Small intestine (tissue), 7 donors: ENCODE data around the gene SPIN1. TPM values are rescaled to one million over a fixed set of nuclear protein-coding genes. Genes with fewer than 3 reads are reported as not detected.

ENCODE experiments used
- DNase-seq, 2 donors: peaks; one replicate each; pipeline versions ENCODE4 v3.0.0 to v3.0.0-alpha.2; 2013
- FAIRE-seq: peaks from 2 replicates; lab custom pipeline; 2012; peaks lifted over from hg19 to GRCh38; lab: Jason Lieb, UNC
- H3K27ac ChIP-seq, 3 donors: one replicate each; pipeline ENCODE4 v1.5.1; 2013; ENCODE audit warnings: low read length in 2 of 3, mild to moderate bottlenecking in 2 of 3, control low read depth in 1 of 3, inconsistent platforms in 1 of 3, low read depth in 1 of 3, moderate library complexity in 1 of 3
- H3K27me3 ChIP-seq, 3 donors: one replicate each; pipeline ENCODE4 v1.6.1; 2013; ENCODE audit warnings: low read length in 3 of 3, inconsistent platforms in 1 of 3; ENCODE audit not compliant: control insufficient read depth in 3 of 3, insufficient read depth in 3 of 3
- H3K36me3 ChIP-seq, 3 donors: one replicate each; pipeline ENCODE4 v1.6.1; 2013; ENCODE audit warnings: low read length in 3 of 3, inconsistent platforms in 1 of 3, low read depth in 1 of 3, mild to moderate bottlenecking in 1 of 3, moderate library complexity in 1 of 3; ENCODE audit not compliant: control insufficient read depth in 3 of 3, insufficient read depth in 2 of 3
- H3K4me1 ChIP-seq, 3 donors: one replicate each; pipeline ENCODE4 v1.6.1; 2013; ENCODE audit warnings: low read length in 2 of 3, inconsistent platforms in 1 of 3, low read depth in 1 of 3, mild to moderate bottlenecking in 1 of 3, moderate library complexity in 1 of 3; ENCODE audit not compliant: control insufficient read depth in 3 of 3, insufficient read depth in 2 of 3
- H3K4me3 ChIP-seq, 3 donors: one replicate each; pipeline ENCODE4 v1.5.1; 2013; ENCODE audit warnings: low read length in 3 of 3, control low read depth in 1 of 3, inconsistent platforms in 1 of 3, low read depth in 1 of 3, mild to moderate bottlenecking in 1 of 3, moderate library complexity in 1 of 3
- H3K9me3 ChIP-seq, 2 donors: one replicate each; pipeline ENCODE4 v1.6.1; 2013; ENCODE audit warnings: low read depth in 1 of 2, low read length in 1 of 2; ENCODE audit not compliant: control insufficient read depth in 2 of 2, insufficient read depth in 1 of 2
- WGBS, 3 donors: extraction: QIAGEN DNeasy Blood & Tissue Kit; methylation state at CpG; one replicate each; pipeline ENCODE4 v1.1.7; 2013; 5-methylcytosine and 5-hydroxymethylcytosine counted together
- polyA plus RNA-seq, 4 donors: library from polyadenylated mRNA; stranded (reverse) in 3 of 4; unstranded in 1 of 4; fragments of 200-250 nt in 3 of 4; fragments of 120-200 nt in 1 of 4; gene quantifications; one replicate each; pipeline versions ENCODE4 v1.2.1 to v1.2.3, GENCODE V29; 2013
- donor health status: healthy with polysubstance abuse.
- donor health status: control.
- donor health status: control.
- donor health status: Bipolar disorder and iron deficiency.
- donor health status: healthy.

The SPIN1 gene
- polyA plus RNA-seq, 4 donors = 22.1 to 82.1 (median 24.3) TPM

DNA sequence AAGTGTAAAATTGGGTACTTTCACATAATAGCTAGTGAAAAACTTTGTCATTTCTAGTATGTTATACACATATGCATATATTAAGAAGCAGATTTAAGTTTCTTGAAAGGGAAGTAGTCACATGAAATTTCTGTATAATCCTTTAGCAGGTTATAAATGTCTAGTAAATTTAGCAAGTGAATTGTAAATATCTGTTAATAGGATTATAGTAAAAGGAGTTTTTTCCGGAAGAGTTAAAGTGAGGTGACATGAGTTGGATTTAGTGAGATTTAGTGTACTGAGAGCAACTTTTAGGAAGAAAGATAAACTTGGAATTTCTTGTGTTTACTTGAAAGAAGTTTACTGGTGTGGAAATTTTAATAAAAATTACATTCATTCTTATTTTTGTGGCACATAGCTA, 38.4 kb downstream of the SPIN1 start:
- no peak for FAIRE-seq
- DNase-seq = no peak
- peaks cover 0 to 25% (median 2%) of the 10 kb centered on the region in 3 donors for H3K36me3 ChIP-seq
- no peaks in the 10 kb centered on the region for H3K27me3 ChIP-seq
- peaks cover 0 to 3% of the 10 kb centered on the region in 2 donors for H3K9me3 ChIP-seq
- no peak overlapping the region for H3K4me3 ChIP-seq
- no peaks in the 10 kb centered on the region for H3K4me1 ChIP-seq
- WGBS, 3 donors = 86 to 94% (median 92%) methylated on average over 1 of the region's 1 CpG
- no peak overlapping the region for H3K27ac ChIP-seq

DNA sequence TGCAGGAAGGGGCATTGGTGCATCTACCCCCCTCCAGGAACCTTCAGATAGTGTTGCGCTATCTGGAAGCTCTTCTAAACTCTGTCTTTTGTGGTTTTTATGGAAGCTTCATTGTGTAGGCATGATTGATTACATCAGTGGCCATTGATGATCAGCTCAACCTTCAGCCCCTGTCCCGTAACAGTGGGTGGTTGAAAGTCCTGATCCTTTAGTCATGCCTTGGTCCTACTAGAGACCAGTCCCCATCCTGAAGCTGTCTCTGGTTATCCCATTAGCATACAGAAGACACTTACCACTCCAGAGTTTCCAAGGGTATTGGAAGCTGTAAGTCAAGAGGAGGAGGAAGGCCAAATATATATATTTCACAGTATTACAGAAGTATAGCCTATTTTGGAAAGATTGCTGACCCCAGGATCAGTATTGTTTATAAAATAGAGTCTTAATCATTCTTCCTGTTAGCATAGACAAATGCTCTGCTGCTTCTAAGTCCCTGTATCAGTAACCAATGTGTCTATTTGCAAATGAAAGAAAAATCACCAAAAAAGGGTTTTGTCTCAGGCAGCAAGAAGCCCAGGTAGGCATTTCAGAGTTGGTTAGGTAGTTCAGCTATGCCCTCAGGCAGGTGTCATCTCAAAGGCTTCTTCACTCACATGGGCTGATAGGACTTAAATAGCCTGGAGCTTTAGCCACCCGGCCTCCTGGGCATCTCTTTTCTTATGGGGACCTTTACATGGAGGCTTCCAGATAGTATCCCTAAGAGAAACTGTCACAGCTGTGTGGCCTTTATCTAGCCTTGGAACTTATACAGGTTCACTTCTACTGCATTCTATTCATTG, 41.6 kb downstream of the SPIN1 start:
- 89 to 94% (median 92%) methylated on average over 3 of the region's 3 CpGs for WGBS, 3 donors
- DNase-seq (no peak), FAIRE-seq (no peak)
- H3K4me1 ChIP-seq = no peaks in the 10 kb centered on the region
- H3K27ac ChIP-seq = no peak overlapping the region
- H3K27me3 ChIP-seq = no peaks in the 10 kb centered on the region
- H3K36me3 ChIP-seq = peaks cover 3 to 30% (median 5%) of the 10 kb centered on the region in 3 donors
- H3K9me3 ChIP-seq = peaks cover 0 to 2% of the 10 kb centered on the region in 2 donors
- H3K4me3 ChIP-seq = no peak overlapping the region

DNA sequence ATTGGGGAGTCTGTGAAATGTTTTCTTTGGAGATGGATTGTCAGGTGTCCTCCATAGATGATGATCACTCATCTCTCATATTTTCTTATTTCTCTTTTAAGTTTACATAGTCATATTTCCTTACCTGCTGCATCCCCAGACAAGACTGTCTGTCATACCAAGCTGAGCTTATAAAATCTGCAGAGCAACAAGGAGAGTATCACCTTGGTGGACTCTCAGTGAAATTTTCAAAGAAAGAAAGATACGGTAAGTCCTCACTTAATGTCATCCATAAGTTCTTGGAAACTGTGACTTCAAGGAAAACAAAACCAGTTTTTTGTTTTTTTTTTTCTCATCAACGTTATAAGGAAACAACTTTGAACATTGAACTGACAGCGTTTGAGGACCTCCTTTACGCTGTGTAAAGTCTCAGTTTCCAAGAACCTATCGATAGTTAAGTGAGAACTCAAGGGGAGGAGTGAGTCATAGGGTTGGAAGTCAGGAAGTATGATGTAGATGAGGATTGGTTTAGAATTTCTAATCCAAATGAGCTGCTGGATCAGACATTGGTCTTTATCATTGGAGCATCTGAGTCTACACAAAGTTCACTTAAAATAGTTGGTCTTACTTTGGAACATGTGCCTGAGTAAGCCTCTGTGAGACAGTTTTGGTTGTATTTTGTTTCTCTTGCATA, 45.5 kb downstream of the SPIN1 start:
- Histone ChIP-seq H3K27me3 (no peaks in the 10 kb centered on the region), H3K9me3 (no peaks in the 10 kb centered on the region), H3K4me1 (peaks cover 0 to 5% (median 2%) of the 10 kb centered on the region in 3 donors), H3K27ac (no peak overlapping the region), H3K4me3 (no peak overlapping the region), H3K36me3 (peaks cover 3 to 35% (median 3%) of the 10 kb centered on the region in 3 donors)
- DNase-seq (peak in 1 of 2 donors; percentile 35), FAIRE-seq (no peak)
- 56 to 67% (median 63%) methylated on average over 5 of the region's 5 CpGs for WGBS, 3 donors

DNA sequence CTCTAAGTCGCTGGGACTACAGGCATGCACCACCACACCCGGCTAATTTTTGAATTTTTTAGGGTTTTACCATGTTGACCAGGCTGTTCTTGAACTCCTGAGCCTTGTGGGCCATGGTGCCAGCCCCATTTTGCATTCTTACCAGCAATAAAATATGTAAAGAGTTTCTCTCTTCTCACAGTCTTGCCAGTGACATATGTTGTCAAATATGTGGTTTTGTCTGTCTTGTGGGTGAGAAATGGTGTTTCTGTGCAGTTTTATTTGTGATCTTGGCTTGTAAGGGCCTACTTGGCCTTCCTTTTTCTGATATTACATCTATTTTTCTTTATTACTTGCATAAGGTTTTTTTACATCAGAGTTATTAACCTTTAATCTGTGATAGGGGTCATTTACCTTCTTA, 47.1 kb downstream of the SPIN1 start:
- peaks cover 3 to 26% (median 5%) of the 10 kb centered on the region in 3 donors for H3K36me3 ChIP-seq
- FAIRE-seq = no peak
- DNase-seq = no peak
- H3K4me3 ChIP-seq = no peak overlapping the region
- H3K4me1 ChIP-seq = peaks cover 0 to 5% (median 2%) of the 10 kb centered on the region in 3 donors
- no peaks in the 10 kb centered on the region for H3K27me3 ChIP-seq
- H3K9me3 ChIP-seq = no peaks in the 10 kb centered on the region
- WGBS, 3 donors = 89 to 93% (median 91%) methylated on average over 2 of the region's 2 CpGs
- H3K27ac ChIP-seq = peak overlapping the region in 2 of 3 donors; percentile 50 to 51

DNA sequence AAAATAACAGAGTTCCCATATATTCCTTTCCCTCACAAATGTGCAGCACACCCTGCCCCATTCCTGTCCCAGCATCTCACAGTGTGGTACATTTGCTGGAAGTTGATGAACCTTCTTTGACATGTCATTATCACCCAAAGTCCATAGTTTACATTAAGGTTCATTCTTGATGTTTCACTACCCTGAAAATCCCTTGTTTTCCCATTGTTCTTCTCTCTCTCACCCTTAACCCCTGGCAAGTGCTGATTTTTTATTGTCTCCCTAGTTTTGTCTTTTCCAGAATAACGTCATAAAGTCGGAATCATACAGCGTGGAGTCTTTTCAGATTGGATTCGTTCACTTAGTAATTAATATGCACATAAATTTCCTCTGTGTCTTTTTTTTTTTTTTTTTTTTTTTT, 48.1 kb downstream of the SPIN1 start:
- Histone ChIP-seq H3K4me3 (no peak overlapping the region), H3K36me3 (peaks cover 3 to 33% (median 5%) of the 10 kb centered on the region in 3 donors), H3K9me3 (no peaks in the 10 kb centered on the region), H3K27ac (peak overlapping the region in 1 of 3 donors; percentile 51), H3K27me3 (no peaks in the 10 kb centered on the region), H3K4me1 (peaks cover 0 to 5% (median 2%) of the 10 kb centered on the region in 3 donors)
- FAIRE-seq = no peak
- WGBS, 3 donors = 93 to 97% (median 96%) methylated on average over 4 of the region's 4 CpGs
- DNase-seq = no peak

DNA sequence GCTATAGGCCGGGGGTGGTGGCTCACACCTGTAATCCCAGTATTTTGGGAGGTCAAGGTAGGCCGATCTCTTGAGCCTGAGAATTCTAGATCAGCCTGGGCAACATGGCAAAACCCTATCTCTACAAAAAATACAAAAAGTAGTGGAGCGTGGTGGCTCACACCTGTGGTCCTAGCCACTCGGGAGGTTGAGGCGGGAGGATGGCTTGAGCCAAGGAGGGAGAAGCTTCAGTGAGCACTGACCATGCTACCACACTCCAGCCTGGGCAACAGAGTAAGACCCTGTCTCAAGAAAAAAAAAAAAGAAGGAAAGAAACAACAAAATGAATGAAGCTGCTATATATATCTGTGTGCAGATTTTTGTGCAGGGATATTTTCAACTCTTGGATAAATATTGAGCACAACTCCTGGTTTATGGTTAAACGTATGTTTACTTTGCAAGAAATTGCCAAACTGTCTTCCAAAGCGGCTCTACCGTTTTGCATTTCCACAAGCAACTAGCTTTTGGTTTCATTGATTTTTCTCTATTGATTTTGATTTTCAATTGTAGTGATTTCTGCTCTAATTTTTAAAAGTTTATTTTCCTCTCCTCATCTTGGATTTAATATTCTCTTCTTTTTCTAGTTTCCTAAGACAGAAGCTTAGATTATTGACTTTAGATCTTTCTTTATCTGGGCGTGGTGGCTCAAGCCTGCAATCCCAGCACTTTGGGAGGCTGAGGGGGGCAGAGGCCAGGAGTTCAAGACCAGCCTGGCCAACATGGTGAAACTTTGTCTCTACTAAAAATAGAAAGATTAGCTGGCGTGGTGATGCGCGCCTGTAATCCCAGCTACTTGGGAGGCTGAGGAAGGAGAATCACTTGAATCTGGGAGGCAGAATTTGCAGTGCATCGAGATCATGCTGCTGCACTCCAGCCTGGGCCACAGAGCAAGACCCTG, 49.2 kb downstream of the SPIN1 start:
- no peak for DNase-seq
- no peak overlapping the region for H3K27ac ChIP-seq
- H3K9me3 ChIP-seq = no peaks in the 10 kb centered on the region
- FAIRE-seq = no peak
- 93 to 96% (median 95%) methylated on average over 13 of the region's 13 CpGs for whole genome bisulfite sequencing, 3 donors
- H3K4me1 ChIP-seq = peaks cover 0 to 5% (median 2%) of the 10 kb centered on the region in 3 donors
- peaks cover 1 to 32% (median 3%) of the 10 kb centered on the region in 3 donors for H3K36me3 ChIP-seq
- no peak overlapping the region for H3K4me3 ChIP-seq
- no peaks in the 10 kb centered on the region for H3K27me3 ChIP-seq

DNA sequence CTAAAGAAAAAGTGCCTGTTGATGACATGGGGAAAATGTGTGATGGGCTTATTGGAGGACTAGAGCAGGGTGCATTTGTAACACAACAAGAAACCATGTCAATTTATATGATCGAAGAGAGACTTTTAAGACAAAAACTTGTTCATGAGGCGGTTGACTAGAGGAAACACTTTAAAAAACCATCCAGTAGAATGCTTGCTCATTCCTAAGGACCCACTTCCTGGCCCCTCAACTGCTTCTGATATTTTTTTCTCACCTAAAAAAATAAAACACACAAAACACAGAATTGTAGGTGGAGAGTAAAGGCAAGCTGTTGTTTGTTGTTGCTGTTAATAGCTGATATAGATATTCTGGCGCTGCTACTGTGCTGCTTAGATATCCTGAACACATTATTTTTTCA, 50.6 kb downstream of the SPIN1 start:
- no peak for FAIRE-seq
- no peak overlapping the region for H3K4me3 ChIP-seq
- 72 to 93% (median 85%) methylated on average over 3 of the region's 3 CpGs for WGBS, 3 donors
- H3K9me3 ChIP-seq = no peaks in the 10 kb centered on the region
- no peak overlapping the region for H3K27ac ChIP-seq
- H3K36me3 ChIP-seq = peaks cover 1 to 27% (median 3%) of the 10 kb centered on the region in 3 donors
- no peak for DNase-seq
- no peaks in the 10 kb centered on the region for H3K27me3 ChIP-seq
- H3K4me1 ChIP-seq = peaks cover 0 to 5% (median 2%) of the 10 kb centered on the region in 3 donors
